NCI-H82 treated with DMSO at 0.1 percent for 48 hours (cell line): ENCODE measurements around the gene ATRNL1.

ENCODE experiments used
- DNase-seq: peaks from one replicate; lab custom pipeline; 2025; ENCODE audit not compliant: unreplicated experiment; lab: John Stamatoyannopoulos, UW

The ATRNL1 gene

DNA sequence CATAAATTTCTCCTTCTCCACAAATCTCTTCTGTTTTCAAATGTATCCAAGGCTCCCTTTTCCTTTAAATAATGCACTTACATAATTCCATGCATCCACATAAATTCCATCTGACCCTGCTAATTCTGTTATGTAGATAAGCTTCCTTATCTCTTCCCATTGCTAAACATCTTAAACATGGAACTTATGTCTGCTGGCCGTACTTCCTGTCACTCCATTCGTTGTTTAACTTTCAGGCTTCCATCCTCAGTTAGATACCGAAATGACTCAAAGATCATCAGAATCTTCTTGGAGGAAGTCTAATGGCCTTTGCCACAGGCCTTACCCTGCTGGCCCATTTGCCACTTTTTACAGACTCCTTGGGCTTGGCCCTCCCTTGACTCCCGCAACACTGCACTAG lies 848.9 kb downstream of the ATRNL1 start:
- DNase-seq, result no peak

DNA sequence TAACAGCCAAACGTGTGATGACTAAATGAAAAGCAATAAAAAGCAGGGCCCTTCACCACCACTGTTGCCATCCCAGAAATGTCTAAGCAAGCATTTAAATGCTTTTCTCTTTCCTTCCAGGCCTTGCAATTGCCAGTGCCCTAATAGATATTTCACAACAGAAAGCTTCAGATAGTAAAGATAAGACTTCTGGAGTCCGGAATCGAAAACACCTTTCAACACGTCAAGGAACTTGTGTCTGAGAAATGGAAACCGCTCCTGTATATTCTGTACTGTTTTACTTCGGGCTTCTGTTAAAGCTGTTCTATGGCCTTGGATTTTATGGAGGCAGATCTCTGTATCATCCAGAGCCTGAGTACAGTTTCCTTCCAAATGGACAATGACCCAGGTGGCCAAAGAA lies 851.4 kb downstream of the ATRNL1 start:
- no peak for DNase-seq

DNA sequence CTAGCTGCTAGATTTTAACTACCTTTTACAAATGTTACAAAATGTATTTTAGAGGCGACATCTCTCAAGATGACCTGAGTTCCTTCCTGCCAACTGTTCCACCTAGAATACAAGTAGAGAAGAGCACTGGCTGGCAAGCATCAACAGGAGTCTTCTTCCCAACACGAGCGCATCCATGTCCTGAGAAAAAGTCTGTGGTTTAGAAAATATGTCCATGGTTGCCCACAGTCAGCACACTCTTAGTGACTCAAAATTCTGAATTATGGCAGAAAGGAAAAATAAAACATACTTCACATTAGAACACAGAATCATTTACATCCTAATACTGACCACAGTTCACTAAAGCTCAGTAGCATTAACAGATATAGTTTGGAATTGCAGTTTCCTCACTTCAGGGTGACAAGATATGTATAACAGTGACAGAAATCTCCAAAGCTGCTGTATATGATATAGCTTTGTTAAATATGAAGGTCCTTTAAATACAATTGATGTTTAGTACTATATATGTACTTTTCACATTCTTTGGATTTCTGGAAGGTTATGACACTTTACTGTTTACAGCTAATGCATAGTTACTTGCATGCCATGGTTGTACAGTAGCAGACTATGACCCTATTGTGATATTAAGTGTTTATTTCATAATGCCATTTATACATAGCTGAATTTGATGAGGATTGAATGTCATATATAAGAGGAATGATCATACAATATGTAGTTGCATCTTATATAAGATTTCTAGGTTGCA lies 852.7 kb downstream of the ATRNL1 start:
- DNase-seq, result no peak

DNA sequence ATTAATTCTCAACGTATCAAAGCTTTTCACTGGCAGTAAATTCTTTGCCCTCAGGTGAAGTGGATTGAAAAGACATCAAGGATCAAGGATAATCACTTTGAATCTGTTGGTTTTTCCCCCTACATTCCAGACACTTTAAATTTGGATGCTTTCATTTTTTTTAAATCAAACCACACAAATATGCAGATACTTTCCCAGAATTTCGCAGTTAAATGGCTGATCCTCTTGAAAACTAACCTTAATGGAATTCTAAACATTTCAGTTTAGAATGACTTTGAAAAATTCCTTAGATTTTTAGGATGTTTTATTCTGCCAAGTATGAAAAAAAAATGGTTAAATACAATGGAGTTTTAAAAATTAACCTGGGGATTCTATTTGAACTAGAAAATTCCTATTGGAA lies 853.9 kb downstream of the ATRNL1 start:
- no peak for DNase-seq

DNA sequence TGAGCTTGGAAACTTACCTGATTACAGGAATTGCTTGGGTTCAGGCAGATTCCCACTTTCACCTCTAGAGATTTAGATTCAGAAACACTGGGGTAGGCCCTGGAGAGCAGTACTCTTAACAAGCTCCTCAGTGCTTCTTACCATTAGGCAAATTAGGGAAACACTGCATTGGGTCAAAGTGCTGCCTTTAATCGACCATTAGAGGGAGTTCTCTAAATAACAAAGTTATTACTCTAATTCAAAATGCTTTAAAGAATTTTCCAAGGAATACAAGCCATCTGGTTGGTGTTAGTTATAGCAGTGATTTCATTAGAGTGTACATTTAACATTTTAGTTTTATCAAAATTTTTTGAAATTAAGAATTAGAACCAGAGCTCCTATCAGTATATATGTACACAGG lies 855.3 kb downstream of the ATRNL1 start:
- no peak for DNase-seq

DNA sequence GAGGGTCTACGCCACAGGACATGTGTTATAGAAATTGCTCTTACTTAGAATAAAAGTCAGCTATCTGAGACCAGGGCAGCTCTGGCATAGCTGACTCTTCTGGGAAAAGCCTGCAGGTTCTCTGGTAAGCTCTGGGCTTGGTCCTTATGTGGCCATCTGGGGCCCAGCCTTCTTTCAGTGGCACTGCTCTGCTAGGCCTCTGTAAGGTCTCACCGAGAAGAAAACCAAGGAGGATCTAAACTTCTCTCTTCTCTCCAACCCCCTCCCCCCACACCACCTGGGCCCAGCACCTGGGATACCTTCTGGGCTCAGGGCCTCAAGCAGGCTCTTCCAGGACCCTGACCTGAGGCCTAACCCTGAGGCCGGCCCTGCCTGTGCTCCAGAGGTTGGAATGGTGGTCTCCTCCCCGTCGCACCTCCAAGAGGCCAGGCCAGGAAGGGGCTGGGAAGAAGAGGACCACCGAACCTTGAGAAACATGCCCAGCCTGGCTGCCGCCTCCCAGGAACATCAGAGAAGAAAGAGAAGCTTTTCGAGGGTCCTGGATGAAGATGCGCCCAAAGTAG lies 856.2 kb downstream of the ATRNL1 start:
- DNase-seq, result no peak

DNA sequence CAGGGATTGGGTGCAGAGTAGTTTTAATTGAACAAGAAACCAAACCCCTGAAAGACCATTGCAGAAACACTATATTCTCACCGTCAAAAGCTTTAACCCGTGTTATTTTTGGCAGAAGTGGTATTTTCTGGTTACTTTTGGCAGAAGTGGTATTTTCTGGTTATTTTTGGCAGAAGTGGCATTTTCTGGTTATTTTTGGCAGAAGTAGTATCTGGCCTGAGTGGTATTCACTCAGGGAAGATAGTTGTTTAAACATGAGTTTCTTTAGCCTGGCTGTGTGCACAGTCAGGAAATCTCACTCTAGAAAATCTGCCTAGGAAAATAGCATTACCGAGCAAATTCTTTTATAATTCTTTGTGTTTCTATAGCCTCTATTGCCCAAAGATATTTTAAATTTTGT lies 857.2 kb downstream of the ATRNL1 start:
- no peak for DNase-seq

DNA sequence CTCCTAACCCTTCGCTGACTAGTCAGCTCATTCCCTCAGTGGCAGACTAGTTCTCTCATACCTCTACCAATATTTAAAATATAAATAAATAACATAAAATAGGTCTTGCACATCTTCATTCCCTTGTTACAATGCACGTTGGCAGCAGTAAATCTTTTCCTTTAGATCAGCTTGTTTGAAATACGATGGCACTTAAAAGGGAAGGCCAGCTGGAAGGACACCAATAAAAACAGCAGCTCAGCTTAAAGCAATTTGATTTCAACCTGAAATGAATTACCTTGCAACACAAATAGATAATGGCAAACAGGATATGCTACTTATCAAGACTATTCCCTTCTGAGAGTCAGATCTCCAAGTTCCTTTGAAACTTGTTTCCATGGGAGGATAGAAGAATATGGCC lies 858.1 kb downstream of the ATRNL1 start:
- no peak for DNase-seq

DNA sequence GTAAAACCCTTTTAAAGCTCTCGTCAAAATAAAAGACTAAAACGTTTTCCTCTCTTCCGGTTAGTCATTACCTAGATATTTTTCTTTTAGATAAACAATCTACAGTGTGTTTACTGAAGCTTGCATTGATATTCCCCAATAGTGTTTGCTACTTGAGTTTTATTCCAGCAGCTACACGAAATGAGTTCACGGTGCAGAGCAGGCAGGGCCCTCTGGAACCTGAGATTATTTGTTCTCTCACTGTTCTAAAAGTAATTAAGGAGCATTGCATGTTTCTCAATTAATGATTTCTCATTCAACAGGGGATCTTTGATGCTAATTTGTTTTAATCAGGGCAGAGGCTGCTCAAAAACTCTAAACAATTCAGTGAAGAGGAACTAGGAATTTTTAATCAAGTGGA lies 860.1 kb downstream of the ATRNL1 start:
- DNase-seq, result no peak

DNA sequence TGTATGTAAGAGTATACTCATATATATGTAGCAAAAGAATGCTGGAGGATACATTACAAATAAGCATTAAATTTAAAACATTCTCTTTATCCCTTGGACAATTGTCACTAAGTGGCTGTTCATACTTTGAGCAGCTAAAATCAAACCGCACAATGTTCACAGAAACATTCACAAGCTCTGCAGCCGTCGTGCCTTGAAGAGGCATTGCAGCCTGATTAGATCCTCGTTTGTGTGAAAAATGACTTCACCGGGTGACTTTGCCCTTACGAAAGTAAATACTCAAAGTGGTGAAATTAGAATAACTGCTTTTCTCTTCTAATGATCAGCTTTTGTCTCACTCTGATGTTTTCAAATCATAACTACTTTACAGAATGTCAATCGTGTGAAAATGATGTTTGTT lies 860.8 kb downstream of the ATRNL1 start:
- no peak for DNase-seq

DNA sequence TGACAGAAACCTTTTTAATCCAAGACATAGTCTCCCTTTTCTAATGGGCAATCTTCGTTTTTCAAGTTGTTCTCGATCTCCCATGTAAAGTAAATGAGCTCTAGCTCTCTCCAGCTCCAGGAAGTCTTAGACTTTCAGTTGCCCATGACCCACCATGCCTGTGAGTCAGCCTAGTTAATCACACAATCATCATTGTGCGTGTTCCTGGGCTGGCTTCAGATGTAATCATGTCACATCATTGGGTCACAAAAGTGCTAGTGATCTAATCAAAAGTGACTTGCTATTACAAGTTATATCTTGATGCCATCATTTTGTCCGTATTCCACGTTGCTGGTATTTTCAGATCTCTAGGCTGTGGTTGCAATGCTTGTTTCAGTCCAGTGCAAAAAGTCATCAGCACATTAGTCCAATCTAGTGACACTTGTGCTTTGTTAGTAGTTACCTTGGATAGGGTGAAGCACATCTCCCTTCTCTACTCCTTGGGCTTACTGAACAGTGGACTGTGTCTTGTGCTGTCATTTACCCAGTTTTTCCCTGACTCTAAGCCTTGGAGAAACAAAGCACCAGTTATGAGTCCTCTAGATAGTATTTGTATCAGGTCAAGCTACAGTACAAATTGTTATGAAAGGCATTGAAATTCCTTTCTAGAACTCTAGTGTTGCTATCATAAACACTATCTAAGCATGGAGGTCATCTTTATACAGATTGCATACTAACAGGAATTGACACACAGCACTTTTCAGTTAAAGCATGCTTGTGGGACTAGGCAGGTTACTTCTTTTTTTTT lies 863.3 kb downstream of the ATRNL1 start:
- DNase-seq, result no peak

DNA sequence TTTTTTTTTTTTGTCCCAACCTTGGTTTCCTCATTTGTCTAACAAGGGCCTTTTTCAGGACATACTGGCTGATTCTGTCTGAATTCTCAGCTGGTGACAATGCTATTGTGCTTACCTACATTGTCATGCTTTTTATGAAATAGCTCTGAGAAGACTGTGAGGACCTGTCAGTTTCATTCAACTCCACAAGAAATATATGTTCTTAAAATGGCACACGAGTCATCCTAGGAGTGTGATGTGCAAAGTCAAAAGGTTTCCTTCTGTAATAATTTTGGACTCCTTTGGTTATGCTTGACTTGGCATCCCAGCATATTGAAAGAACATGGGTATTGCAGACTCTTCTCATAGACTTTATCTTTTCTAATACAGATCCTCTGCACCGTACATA lies 863.8 kb downstream of the ATRNL1 start:
- no peak for DNase-seq

DNA sequence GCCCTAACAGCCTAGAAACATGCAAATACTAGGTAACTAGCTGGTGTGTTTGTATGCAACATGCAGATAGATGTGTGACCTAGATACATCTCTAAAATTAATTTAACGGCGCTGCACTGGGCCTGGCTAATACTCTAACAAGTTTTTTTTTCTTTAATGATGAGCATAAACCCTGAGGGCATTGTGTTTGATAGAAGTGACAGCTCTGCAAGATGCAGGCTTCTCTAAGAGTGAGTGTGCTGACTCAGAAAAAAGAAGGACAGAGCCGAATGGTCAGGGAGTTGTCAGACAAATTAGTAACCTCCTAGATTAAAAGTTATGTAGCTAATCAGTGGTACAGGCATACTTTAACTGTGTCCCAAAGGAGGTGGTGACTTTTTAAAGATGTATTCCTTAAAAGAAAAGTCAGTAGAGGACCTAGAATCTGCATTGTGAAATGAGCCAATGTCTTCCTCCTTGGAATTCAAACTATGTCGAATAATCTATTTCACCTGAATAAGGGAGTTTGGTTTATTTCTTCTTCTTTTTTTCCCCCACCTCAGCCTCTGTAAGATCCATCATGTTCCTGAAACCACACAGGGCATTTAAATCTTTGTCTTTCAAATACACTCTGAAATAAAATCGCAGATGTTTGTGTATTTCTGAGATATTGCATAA lies 864.7 kb downstream of the ATRNL1 start:
- DNase-seq, result no peak

DNA sequence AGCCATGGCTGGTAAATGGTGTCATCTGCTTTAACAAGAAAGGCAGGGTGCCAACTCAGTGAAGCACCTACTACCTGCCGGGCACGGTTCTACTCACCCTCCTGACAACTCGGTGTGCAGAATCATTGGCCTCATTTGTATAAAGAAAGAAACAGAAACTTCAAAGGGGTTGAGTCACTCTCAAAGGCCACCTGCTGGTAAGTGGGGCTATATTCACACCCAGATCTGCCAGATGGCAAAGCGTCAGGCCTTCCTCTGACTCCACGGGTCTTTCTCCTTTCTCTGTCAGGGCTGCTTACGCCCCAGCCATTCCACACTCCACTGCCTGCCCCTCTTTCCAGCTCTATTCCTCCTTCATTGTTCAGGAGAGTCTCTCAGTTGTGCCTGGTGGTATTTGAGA lies 870.7 kb downstream of the ATRNL1 start:
- peak; percentile 24 for DNase-seq

DNA sequence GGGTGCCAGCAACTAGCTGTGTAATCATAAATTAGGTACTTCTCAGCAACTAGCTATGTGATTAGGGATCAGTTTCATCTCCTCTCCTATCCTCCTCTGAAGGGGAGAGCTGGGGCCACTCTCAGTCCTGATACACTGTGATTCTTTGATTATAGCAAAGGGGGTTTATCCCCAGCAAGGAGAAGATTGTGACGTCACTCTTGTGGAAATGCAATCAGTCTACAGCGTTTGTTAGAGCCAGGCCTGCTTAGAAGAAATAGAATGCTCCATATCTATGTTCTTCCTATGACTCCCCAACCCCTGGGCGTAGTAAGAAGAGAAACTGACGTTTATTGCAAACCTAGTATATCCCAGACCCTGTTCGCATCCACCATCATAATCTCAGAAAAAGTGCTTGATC lies 871.7 kb downstream of the ATRNL1 start:
- no peak for DNase-seq

DNA sequence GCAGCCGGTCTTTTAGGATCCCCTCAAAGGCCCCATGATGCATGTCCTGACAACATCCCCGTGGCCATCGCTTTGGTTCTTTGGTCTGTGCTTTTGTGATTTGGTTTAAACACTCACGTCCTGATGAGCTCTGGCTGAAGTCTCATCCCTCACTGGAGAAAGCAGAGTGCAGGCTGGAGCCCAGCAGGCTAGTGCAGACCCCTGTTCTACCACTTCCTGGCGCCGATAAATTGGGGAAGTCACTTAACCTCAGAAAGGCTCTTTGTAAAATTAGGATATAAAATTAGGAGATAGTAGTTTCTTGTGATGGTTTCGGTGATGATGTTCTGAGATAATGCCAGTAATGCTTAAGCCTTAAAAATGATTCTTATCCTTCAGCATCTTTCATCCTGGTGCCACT lies 872.2 kb downstream of the ATRNL1 start:
- DNase-seq, result no peak

DNA sequence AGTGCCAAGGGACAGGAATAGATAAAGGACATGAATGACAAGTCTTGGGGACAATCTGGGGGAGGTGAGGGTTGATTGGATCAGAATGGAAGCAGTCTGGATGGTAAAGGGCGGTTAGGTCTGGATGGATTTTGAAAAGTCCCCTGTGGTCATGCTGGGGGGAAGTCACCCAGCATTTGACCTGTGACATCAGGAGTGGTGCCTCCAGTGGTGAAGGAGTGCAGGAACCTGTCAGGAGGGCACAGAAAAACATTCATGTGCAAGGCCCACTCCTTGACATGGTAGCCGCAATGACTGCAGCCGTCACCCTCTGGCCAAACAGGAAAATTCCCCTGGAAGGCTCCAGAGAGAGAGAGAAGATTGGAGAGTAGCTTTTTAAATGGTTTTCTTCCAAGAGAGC lies 875.1 kb downstream of the ATRNL1 start:
- no peak for DNase-seq

DNA sequence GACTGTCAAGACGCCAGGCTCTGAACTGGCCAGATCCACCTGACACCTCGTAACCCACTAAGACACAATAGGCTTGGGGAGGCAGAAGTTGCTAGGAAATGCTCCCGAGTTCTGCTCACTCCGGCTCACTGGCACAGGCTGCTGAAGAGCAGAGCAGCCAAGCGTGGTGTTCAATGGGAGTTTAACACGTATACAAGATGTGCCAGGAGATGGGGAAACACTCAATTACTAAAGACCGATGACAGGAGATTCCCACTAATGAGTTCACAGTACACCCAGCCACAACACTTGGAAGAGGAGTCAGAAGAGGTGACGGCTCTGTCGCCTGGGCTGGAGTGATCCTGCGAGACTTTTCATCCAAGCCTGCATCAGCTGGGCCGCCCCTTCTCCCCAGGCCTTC lies 876.4 kb downstream of the ATRNL1 start:
- DNase-seq, result no peak

DNA sequence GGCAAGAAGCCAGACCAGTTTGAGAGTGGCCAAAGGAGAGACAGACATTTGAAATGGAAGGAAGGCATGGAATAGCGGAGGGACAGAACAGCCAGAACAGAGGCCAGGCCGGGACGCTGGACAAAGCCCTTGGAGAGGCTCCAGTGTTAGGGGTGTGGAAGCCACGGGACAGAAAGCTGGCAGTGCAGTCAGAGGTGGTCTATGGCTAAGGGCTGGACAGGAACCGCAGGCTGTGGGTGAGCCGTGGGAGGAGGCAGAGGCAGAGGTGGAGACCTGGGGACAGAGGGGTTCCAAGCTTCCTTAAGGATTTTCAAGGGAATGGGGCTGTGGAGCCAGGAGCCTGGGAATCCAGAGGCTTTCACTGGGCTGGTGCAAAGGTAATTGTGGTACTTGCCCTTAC lies 878.8 kb downstream of the ATRNL1 start:
- no peak for DNase-seq

DNA sequence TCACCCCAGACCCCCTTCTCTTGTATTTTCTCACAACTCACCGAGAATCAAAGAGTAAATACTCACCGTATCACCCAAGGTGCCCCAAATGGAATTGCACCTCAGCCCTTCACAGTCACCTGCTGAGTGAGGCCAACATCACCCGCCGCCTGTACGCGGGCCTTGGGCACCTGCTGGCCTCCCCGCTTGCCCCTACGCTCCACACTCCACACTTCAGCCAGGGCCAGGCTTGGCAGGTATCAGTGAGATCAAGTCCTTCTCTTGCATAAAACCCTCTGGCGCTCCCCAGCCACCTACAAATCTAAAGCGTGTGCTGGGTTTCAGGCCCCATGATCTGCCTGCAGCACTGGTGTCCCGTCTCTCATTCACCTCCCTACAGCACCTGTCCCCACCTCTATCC lies 879.3 kb downstream of the ATRNL1 start:
- DNase-seq, result no peak

DNA sequence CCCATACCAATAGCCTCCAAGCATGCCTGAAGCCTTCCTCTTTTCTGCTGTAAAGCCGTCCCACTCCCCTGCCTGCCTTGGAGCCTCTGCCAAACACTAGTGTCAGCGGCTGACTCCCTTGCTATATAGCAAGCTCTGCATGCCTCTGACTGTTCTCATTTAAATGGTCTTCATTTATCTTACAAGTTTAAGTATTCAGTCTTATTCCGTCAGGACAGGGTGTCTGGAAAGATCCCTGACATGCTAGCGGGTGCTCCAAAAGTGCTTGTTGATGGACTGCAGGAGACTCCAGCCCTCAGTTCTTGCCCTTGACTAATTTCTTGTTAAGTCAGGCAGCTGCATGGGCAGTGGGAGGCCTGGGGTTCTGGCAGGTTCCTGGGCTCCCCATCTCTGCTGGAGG lies 881.2 kb downstream of the ATRNL1 start:
- DNase-seq, result no peak
